ENCODE measurements around the gene CAMTA1. TPM values are rescaled to one million over a fixed set of nuclear protein-coding genes. Genes with fewer than 3 reads are reported as not detected.
A peak's percentile ranks its signal among the peaks of the same experiment; 100 is the strongest.

Gene CAMTA1
- total RNA-seq, 1 donor from 2014 or later = 109 TPM

DNA sequence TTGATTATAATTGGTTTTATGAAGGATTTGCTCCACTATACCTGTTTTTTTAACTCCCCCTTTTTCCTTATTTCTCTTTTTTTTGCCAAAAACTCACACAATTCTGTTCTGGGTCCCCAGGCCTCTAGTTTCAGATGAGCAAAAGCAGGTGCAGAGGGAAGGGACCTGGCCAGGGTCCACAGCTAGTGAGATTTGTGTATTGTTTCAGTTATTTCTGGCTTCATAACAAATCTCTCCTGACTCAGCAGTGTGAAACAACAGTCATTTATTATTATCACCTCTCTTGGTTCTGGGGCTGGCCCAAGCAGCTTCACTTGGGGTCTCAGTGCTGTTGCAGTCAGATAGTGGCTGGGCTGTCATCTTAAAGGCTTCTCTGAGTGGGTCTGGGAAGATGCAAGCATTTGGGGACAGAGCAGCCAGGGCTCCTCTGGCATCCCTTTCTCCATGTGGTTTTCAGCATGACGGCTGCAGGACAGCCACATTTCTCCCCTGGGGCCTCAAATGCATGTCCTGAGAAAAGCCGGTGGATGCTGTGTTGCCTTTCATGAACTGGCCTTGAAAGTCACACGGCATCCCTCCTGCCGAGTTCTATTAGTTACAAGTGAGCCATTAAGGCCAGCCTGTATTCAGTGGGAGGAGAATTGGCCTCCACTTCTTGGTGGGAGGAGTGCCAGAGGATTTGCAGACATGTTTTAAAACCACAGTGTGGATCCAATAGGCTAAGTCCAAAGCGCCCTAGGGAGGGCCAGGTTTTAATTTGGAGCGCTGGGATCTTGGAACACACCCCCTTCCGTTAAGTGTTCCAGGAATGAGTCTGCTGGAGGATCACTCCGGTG, 137.1 kb downstream of the CAMTA1 start:
- Mint-ChIP-seq H3K4me3 (no peak overlapping the region), H3K4me1 (peaks cover 14% of the 10 kb centered on the region), H3K36me3 (ENCODE audit: low read depth) (peaks cover 9% of the 10 kb centered on the region), H3K9me3 (peaks cover 14% of the 10 kb centered on the region), H3K27ac (ENCODE audit: unreplicated experiment) (peak overlapping the region; percentile 48), H3K27me3 (ENCODE audit: low read depth) (no peaks in the 10 kb centered on the region)
- TF ChIP-seq, protein P1, sequence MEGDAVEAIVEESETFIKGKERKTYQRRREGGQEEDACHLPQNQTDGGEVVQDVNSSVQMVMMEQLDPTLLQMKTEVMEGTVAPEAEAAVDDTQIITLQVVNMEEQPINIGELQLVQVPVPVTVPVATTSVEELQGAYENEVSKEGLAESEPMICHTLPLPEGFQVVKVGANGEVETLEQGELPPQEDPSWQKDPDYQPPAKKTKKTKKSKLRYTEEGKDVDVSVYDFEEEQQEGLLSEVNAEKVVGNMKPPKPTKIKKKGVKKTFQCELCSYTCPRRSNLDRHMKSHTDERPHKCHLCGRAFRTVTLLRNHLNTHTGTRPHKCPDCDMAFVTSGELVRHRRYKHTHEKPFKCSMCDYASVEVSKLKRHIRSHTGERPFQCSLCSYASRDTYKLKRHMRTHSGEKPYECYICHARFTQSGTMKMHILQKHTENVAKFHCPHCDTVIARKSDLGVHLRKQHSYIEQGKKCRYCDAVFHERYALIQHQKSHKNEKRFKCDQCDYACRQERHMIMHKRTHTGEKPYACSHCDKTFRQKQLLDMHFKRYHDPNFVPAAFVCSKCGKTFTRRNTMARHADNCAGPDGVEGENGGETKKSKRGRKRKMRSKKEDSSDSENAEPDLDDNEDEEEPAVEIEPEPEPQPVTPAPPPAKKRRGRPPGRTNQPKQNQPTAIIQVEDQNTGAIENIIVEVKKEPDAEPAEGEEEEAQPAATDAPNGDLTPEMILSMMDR (conservative IDR thresholded peaks at IDR 0.05) = no peak
- DNase-seq (ENCODE audit: low read depth, low spot score) = no peak

DNA sequence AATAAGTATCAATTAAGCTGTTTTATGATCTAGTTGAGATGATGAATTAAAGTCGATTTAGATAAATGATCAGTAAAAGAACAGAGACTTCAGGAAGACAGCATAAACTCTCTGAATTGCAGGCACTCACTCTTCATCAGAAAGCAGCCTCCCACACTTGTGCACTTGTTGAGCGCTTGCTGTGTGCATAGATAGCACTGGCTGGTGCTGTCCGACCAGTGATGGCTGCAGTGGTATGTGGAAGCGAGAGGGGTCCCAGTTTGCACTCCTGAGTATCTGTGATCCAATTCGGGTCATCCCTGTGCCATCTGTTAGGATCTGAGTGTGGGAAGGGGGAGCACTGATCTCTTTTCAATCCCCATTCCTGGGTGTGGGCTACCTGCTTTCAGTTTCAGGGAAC, 137.8 kb downstream of the CAMTA1 start:
- H3K9me3 Mint-ChIP-seq = peaks cover 14% of the 10 kb centered on the region
- peaks cover 14% of the 10 kb centered on the region for H3K4me1 Mint-ChIP-seq
- peak overlapping the region; percentile 48 for H3K27ac Mint-ChIP-seq (ENCODE audit: unreplicated experiment)
- H3K27me3 Mint-ChIP-seq (ENCODE audit: low read depth) = no peaks in the 10 kb centered on the region
- TF ChIP-seq, protein P1 (conservative IDR thresholded peaks at IDR 0.05) = no peak
- H3K4me3 Mint-ChIP-seq = no peak overlapping the region
- no peak for DNase-seq (ENCODE audit: low read depth, low spot score)
- peaks cover 9% of the 10 kb centered on the region for H3K36me3 Mint-ChIP-seq (ENCODE audit: low read depth)

- H3K27me3 Mint-ChIP-seq (ENCODE audit: low read depth) = no peaks in the 10 kb centered on the region
Observed at GRCh38 chr1:6923416-6923815, 138.2 kb downstream of the CAMTA1 start.

GRCh38 chr1:6923955-6924881, 139.0 kb downstream of the CAMTA1 start:
- DNase-seq (ENCODE audit: low read depth, low spot score) = no peak
- no peaks in the 10 kb centered on the region for H3K27me3 Mint-ChIP-seq (ENCODE audit: low read depth)
- no peak overlapping the region for H3K27ac Mint-ChIP-seq (ENCODE audit: unreplicated experiment)
- peaks cover 9% of the 10 kb centered on the region for H3K36me3 Mint-ChIP-seq (ENCODE audit: low read depth)
- H3K4me3 Mint-ChIP-seq = no peak overlapping the region
- peaks cover 14% of the 10 kb centered on the region for H3K4me1 Mint-ChIP-seq
- TF ChIP-seq, protein P1 (conservative IDR thresholded peaks at IDR 0.05) = no peak
- peaks cover 14% of the 10 kb centered on the region for H3K9me3 Mint-ChIP-seq

More at GRCh38 chr1:6923416-6923815, 138.2 kb downstream of the CAMTA1 start:
- DNase-seq (ENCODE audit: low read depth, low spot score) = no peak
- H3K36me3 Mint-ChIP-seq (ENCODE audit: low read depth) = peaks cover 9% of the 10 kb centered on the region
- peaks cover 14% of the 10 kb centered on the region for H3K9me3 Mint-ChIP-seq
- no peak overlapping the region for H3K4me3 Mint-ChIP-seq
- no peak overlapping the region for H3K27ac Mint-ChIP-seq (ENCODE audit: unreplicated experiment)
- TF ChIP-seq, protein P1 (conservative IDR thresholded peaks at IDR 0.05) = no peak
- H3K4me1 Mint-ChIP-seq = peaks cover 14% of the 10 kb centered on the region

GRCh38 chr1:6924891-6925290, 139.6 kb downstream of the CAMTA1 start:
- DNase-seq (ENCODE audit: low read depth, low spot score) = no peak
- TF ChIP-seq, protein P1 (conservative IDR thresholded peaks at IDR 0.05) = no peak
- peaks cover 7% of the 10 kb centered on the region for H3K36me3 Mint-ChIP-seq (ENCODE audit: low read depth)

More at GRCh38 chr1:6924891-6925290, 139.6 kb downstream of the CAMTA1 start:
- Mint-ChIP-seq H3K27ac (ENCODE audit: unreplicated experiment) (no peak overlapping the region), H3K4me3 (no peak overlapping the region), H3K9me3 (peaks cover 14% of the 10 kb centered on the region), H3K4me1 (peaks cover 14% of the 10 kb centered on the region), H3K27me3 (ENCODE audit: low read depth) (no peaks in the 10 kb centered on the region)

Data from neural crest cell (in vitro differentiated cells).